ENCODE results near the gene BRD8. TPM values are rescaled to one million over a fixed set of nuclear protein-coding genes. Genes with fewer than 3 reads are reported as not detected.

The BRD8 gene
- total and polyA plus RNA-seq, 9 of the 15 experiments (the other 6 are each of a cell fraction or from before 2014, with no cell fraction given) = 54.6 to 163 (median 87.0) TPM

DNA sequence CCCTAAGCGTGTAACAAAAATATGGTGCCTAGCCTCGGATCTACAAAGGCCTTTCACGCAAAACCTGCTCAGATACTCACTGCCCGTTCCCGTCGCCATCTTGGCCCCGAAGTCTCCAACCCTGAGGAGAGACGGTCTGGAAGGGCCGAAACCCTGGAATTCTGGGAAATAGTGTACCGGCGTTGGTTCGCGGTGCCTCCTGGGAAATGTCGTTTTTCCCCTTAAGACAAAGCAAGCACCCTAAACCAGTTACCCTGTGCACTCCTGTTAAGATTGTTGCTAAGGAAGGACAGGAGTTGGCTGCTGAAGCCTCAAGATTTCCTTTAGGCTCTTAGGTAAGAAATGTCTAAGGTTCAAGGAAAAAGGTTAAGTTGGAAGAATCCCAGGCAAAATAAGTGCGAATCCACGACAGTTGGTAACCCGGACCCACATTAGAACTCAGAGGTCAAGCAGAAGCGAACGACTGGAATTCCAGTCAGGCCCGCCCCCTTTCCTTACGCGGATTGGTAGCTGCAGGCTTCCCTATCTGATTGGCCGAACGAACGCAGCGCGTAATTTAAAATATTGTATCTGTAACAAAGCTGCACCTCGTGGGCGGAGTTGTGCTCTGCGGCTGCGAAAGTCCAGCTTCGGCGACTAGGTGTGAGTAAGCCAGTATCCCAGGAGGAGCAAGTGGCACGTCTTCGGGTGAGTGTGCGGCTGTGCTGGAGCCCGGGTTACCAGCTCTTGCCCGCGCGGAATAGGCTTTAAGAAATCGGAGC, at the start of gene BRD8, which contains the start of gene KIF20A (continued):
- TF ChIP-seq, protein P1, sequence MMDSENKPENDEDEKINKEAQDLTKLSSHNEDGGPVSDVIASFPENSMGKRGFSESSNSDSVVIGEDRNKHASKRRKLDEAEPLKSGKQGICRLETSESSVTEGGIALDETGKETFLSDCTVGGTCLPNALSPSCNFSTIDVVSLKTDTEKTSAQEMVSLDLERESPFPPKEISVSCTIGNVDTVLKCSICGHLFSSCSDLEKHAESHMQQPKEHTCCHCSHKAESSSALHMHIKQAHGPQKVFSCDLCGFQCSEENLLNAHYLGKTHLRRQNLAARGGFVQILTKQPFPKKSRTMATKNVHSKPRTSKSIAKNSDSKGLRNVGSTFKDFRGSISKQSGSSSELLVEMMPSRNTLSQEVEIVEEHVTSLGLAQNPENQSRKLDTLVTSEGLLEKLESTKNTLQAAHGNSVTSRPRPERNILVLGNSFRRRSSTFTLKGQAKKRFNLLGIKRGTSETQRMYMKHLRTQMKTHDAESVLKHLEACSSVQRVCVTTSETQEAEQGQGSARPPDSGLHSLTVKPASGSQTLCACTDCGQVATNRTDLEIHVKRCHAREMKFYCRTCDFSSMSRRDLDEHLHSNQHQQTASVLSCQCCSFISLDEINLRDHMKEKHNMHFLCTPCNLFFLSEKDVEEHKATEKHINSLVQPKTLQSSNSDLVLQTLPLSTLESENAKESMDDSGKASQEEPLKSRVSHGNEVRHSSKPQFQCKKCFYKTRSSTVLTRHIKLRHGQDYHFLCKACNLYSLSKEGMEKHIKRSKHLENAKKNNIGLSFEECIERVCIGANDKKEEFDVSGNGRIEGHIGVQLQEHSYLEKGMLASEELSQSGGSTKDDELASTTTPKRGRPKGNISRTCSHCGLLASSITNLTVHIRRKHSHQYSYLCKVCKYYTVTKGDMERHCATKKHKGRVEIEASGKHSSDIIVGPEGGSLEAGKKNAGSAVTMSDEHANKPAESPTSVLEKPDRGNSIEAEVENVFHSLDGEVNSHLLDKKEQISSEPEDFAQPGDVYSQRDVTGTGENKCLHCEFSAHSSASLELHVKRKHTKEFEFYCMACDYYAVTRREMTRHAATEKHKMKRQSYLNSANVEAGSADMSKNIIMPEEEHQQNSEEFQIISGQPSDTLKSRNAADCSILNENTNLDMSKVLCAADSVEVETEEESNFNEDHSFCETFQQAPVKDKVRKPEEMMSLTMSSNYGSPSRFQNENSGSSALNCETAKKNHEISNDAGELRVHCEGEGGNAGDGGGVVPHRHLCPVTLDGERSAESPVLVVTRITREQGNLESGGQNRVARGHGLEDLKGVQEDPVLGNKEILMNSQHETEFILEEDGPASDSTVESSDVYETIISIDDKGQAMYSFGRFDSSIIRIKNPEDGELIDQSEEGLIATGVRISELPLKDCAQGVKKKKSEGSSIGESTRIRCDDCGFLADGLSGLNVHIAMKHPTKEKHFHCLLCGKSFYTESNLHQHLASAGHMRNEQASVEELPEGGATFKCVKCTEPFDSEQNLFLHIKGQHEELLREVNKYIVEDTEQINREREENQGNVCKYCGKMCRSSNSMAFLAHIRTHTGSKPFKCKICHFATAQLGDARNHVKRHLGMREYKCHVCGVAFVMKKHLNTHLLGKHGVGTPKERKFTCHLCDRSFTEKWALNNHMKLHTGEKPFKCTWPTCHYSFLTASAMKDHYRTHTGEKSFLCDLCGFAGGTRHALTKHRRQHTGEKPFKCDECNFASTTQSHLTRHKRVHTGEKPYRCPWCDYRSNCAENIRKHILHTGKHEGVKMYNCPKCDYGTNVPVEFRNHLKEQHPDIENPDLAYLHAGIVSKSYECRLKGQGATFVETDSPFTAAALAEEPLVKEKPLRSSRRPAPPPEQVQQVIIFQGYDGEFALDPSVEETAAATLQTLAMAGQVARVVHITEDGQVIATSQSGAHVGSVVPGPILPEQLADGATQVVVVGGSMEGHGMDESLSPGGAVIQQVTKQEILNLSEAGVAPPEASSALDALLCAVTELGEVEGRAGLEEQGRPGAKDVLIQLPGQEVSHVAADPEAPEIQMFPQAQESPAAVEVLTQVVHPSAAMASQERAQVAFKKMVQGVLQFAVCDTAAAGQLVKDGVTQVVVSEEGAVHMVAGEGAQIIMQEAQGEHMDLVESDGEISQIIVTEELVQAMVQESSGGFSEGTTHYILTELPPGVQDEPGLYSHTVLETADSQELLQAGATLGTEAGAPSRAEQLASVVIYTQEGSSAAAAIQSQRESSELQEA (IDR thresholded peaks at IDR 0.05; ENCODE audit: low read depth) = no peak
- TF ChIP-seq PTRF (tag; IDR thresholded peaks at IDR 0.05) = no peak
- TF ChIP-seq ZNF79 (CRISPR knock-in tag; IDR thresholded peaks at IDR 0.05; ENCODE audit: low read depth) = no peak
- TF ChIP-seq, protein P2, sequence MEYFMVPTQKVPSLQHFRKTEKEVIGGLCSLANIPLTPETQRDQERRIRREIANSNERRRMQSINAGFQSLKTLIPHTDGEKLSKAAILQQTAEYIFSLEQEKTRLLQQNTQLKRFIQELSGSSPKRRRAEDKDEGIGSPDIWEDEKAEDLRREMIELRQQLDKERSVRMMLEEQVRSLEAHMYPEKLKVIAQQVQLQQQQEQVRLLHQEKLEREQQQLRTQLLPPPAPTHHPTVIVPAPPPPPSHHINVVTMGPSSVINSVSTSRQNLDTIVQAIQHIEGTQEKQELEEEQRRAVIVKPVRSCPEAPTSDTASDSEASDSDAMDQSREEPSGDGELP (CRISPR knock-in tag; IDR thresholded peaks at IDR 0.05; ENCODE audit: borderline replicate concordance) = peak; percentile 30; the same call in 1 of the 2 replicates
- TF ChIP-seq, protein P3, sequence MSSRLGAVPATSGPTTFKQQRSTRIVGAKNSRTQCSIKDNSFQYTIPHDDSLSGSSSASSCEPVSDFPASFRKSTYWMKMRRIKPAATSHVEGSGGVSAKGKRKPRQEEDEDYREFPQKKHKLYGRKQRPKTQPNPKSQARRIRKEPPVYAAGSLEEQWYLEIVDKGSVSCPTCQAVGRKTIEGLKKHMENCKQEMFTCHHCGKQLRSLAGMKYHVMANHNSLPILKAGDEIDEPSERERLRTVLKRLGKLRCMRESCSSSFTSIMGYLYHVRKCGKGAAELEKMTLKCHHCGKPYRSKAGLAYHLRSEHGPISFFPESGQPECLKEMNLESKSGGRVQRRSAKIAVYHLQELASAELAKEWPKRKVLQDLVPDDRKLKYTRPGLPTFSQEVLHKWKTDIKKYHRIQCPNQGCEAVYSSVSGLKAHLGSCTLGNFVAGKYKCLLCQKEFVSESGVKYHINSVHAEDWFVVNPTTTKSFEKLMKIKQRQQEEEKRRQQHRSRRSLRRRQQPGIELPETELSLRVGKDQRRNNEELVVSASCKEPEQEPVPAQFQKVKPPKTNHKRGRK (tag; IDR thresholded peaks at IDR 0.05) = no peak
- no peak for TF ChIP-seq COPS2 (conservative IDR thresholded peaks at IDR 0.05)
- no peak for TF ChIP-seq MED1 (CRISPR knock-in tag; IDR thresholded peaks at IDR 0.05; ENCODE audit: borderline replicate concordance)
- TF ChIP-seq, protein P4, sequence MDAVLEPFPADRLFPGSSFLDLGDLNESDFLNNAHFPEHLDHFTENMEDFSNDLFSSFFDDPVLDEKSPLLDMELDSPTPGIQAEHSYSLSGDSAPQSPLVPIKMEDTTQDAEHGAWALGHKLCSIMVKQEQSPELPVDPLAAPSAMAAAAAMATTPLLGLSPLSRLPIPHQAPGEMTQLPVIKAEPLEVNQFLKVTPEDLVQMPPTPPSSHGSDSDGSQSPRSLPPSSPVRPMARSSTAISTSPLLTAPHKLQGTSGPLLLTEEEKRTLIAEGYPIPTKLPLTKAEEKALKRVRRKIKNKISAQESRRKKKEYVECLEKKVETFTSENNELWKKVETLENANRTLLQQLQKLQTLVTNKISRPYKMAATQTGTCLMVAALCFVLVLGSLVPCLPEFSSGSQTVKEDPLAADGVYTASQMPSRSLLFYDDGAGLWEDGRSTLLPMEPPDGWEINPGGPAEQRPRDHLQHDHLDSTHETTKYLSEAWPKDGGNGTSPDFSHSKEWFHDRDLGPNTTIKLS (IDR thresholded peaks at IDR 0.05; ENCODE audit: borderline replicate concordance, low read depth) = peak; percentile 90
- no peak for TF ChIP-seq TFAM (CRISPR knock-in tag; conservative IDR thresholded peaks at IDR 0.05)

Data from K562 (cell line).